Measurements from ENCODE around the gene MRPL53. TPM values are rescaled to one million over a fixed set of nuclear protein-coding genes. Genes with fewer than 3 reads are reported as not detected.

MRPL53 gene
- total and polyA plus RNA-seq, 2 of the 13 experiments (the other 11 are each of a cell fraction or from before 2014, with no cell fraction given), result 34.3 to 51.9 TPM

- TF ChIP-seq ZFX (CRISPR knock-in tag; IDR thresholded peaks at IDR 0.05; ENCODE audit: low read depth), result peak; percentile 64
- TF ChIP-seq ZNF850 (CRISPR knock-in tag; conservative IDR thresholded peaks at IDR 0.05), result no peak
- TF ChIP-seq FLYWCH1 (CRISPR knock-in tag; IDR thresholded peaks at IDR 0.05), result no peak
- no peak for TF ChIP-seq GTF2F1 (IDR thresholded peaks at IDR 0.05; ENCODE audit: low read length)
- no peak for TF ChIP-seq ZNF546 (CRISPR knock-in tag; conservative IDR thresholded peaks at IDR 0.05)
- TF ChIP-seq FOXC1 (CRISPR knock-in tag; IDR thresholded peaks at IDR 0.05; ENCODE audit: borderline replicate concordance), result peak; percentile 68; the same call in 1 of the 2 replicates
- peak; percentile 17; the same call in 1 of the 2 replicates for TF ChIP-seq ELF1 (CRISPR knock-in tag; IDR thresholded peaks at IDR 0.05)
- TF ChIP-seq BATF2 (CRISPR knock-in tag; IDR thresholded peaks at IDR 0.05), result no peak
- no peak for TF ChIP-seq ZNF414 (CRISPR knock-in tag; IDR thresholded peaks at IDR 0.05)
- TF ChIP-seq MIXL1 (CRISPR knock-in tag; IDR thresholded peaks at IDR 0.05), result no peak
- no peak for TF ChIP-seq ZBTB26 (CRISPR knock-in tag; IDR thresholded peaks at IDR 0.05; ENCODE audit: borderline replicate concordance)
- no peak for TF ChIP-seq GABPA (IDR thresholded peaks at IDR 0.05; ENCODE audit: low read depth, low read length)
- TF ChIP-seq GABPA (CRISPR knock-in tag; IDR thresholded peaks at IDR 0.05; ENCODE audit: low read depth), result no peak
- TF ChIP-seq ZNF740 (CRISPR knock-in tag; IDR thresholded peaks at IDR 0.05), result no peak
- peak; percentile 61; the same call in 1 of the 2 replicates for TF ChIP-seq ZNF501 (CRISPR knock-in tag; IDR thresholded peaks at IDR 0.05)
- no peak for TF ChIP-seq KDM3A (CRISPR knock-in tag; IDR thresholded peaks at IDR 0.05; ENCODE audit: low read depth)
- no peak for TF ChIP-seq JUNB (CRISPR knock-in tag; IDR thresholded peaks at IDR 0.05; ENCODE audit: borderline replicate concordance)
- peak; percentile 48; the same call in 1 of the 2 replicates for TF ChIP-seq RXRB (CRISPR knock-in tag; IDR thresholded peaks at IDR 0.05; ENCODE audit: borderline replicate concordance)
- no peak for TF ChIP-seq ZNF503 (CRISPR knock-in tag; IDR thresholded peaks at IDR 0.05)
- TF ChIP-seq SAP130 (CRISPR knock-in tag; IDR thresholded peaks at IDR 0.05; ENCODE audit: low read depth), result peak; percentile 63; the same call in 1 of the 2 replicates
- TF ChIP-seq FOXK2 (IDR thresholded peaks at IDR 0.05), result no peak
- TF ChIP-seq ZNF792 (CRISPR knock-in tag; IDR thresholded peaks at IDR 0.05), result 0 out of 2 replicates have a peak, but pooled peaks have one; percentile 20
- peak; percentile 28; the same call in 1 of the 2 replicates for TF ChIP-seq THAP11 (CRISPR knock-in tag; IDR thresholded peaks at IDR 0.05)
- 0 out of 2 replicates have a peak, but pooled peaks have one; percentile 7 for TF ChIP-seq MTERF4 (CRISPR knock-in tag; IDR thresholded peaks at IDR 0.05)
- no peak for TF ChIP-seq TEAD2 (CRISPR knock-in tag; IDR thresholded peaks at IDR 0.05)
- no peak for TF ChIP-seq TEF (CRISPR knock-in tag; IDR thresholded peaks at IDR 0.05)
These were observed 25.1 kb downstream of the MRPL53 start (continued) for GRCh38 chr2:74447230-74447999.

Measured in HepG2 (cell line).